Measurements from ENCODE around the gene TEDC1. TPM values are rescaled to one million over a fixed set of nuclear protein-coding genes. Genes with fewer than 3 reads are reported as not detected.

The TEDC1 gene
- total RNA-seq, 3 donors from 2014 or later (not counting 1 experiment from before 2014, with no cell fraction given) = 70.0 to 233 (median 112) TPM

DNA sequence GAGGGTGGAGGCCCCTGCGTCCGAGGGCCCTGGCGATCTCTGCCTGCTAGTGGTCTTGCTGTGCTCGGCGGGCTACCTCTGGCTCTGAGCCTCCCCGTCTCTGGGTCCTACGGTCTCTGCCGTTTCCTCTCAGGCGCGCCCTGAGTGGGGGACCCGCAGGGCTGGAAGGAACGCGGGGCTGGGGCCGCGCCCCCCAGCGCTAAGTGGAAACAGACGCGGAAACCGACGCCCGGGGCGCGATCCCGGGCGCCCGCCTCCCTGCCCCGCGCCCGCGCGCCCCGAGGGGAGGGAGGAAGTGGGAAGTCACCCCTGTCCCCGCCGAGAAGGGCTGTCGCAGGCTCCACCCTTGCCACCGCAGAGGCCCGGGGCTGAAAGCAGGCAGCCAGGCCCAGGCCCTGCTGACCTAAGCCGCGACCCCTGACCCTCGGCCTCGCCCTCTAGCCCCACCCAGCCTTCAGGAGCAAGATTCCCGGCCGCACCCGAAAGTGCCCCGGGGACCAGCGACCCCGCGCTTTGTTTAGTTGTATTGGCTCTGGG lies 3.5 kb upstream of the TEDC1 start:
- peak overlapping the region; percentile 94 to 100 for H3K27ac Mint-ChIP-seq
- H3K36me3 Mint-ChIP-seq = no peaks in the 10 kb centered on the region
- H3K4me3 Mint-ChIP-seq = peak overlapping the region; percentile 91
- no peaks in the 10 kb centered on the region for H3K9me3 Mint-ChIP-seq
- Histone ChIP-seq H3K27me3 (ENCODE audit: control insufficient read depth, insufficient read depth, low read length) (no peaks in the 10 kb centered on the region), H3K9me3 (ENCODE audit: control insufficient read depth, insufficient read depth, low read length) (no peaks in the 10 kb centered on the region), H3K27ac (ENCODE audit: low read length) (peak overlapping the region; percentile 98), H3K4me1 (ENCODE audit: control insufficient read depth, insufficient read depth, low read length) (peaks cover 82% of the 10 kb centered on the region), H3K36me3 (ENCODE audit: control insufficient read depth, insufficient read depth, low read length) (peaks cover 6% of the 10 kb centered on the region), H3K4me3 (ENCODE audit: low read length) (peak overlapping the region; percentile 92)
- H3K4me1 Mint-ChIP-seq = peaks cover 25 to 73% of the 10 kb centered on the region in 2 donors
- intact Hi-C loops (cut with micrococcal nuclease) = no loop called here
- DNase-seq (peak; percentile 76 to 89), ATAC-seq (peak in 2 of 3 donors; percentile 4)
- TF ChIP-seq, protein P1, sequence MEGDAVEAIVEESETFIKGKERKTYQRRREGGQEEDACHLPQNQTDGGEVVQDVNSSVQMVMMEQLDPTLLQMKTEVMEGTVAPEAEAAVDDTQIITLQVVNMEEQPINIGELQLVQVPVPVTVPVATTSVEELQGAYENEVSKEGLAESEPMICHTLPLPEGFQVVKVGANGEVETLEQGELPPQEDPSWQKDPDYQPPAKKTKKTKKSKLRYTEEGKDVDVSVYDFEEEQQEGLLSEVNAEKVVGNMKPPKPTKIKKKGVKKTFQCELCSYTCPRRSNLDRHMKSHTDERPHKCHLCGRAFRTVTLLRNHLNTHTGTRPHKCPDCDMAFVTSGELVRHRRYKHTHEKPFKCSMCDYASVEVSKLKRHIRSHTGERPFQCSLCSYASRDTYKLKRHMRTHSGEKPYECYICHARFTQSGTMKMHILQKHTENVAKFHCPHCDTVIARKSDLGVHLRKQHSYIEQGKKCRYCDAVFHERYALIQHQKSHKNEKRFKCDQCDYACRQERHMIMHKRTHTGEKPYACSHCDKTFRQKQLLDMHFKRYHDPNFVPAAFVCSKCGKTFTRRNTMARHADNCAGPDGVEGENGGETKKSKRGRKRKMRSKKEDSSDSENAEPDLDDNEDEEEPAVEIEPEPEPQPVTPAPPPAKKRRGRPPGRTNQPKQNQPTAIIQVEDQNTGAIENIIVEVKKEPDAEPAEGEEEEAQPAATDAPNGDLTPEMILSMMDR (IDR thresholded peaks at IDR 0.05) = no peak
- under 1% methylated on average over 48 of the region's 48 CpGs for WGBS (ENCODE audit: insufficient coverage)
- H3K27me3 Mint-ChIP-seq (ENCODE audit: low read depth in 2 of 2) = no peaks in the 10 kb centered on the region

DNA sequence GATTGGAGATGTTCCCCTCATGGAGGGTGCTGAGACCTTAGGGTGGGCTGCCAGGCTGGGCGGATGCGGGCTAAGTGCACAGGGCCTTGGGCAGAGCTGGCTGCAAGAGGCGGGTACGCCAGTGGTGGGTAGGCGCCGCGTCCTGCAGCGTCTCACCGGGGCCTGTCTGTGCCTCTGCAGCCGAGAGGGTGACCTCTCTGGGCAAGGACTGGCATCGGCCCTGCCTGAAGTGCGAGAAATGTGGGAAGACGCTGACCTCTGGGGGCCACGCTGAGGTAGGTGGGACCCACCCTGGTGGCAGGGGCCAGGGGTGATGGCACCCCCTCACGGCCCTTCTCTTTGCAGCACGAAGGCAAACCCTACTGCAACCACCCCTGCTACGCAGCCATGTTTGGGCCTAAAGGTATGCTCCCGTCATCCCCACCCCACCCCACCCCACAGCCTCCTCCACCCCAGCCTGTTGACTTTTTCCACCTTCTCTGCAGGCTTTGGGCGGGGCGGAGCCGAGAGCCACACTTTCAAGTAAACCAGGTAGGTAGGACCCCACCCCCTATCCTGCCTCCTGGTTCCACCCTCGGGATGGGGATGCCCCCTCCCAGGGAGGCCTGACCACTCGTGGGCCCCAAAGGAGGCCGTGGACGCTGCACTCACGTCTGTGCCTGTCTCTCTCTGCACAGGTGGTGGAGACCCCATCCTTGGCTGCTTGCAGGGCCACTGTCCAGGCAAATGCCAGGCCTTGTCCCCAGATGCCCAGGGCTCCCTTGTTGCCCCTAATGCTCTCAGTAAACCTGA lies 2.9 kb upstream of the TEDC1 start:
- Histone ChIP-seq H3K4me1 (ENCODE audit: control insufficient read depth, insufficient read depth, low read length) (peaks cover 75% of the 10 kb centered on the region), H3K36me3 (ENCODE audit: control insufficient read depth, insufficient read depth, low read length) (peaks cover 6% of the 10 kb centered on the region), H3K27ac (ENCODE audit: low read length) (peak overlapping the region; percentile 98), H3K9me3 (ENCODE audit: control insufficient read depth, insufficient read depth, low read length) (no peaks in the 10 kb centered on the region), H3K4me3 (ENCODE audit: low read length) (peak overlapping the region; percentile 92), H3K27me3 (ENCODE audit: control insufficient read depth, insufficient read depth, low read length) (no peaks in the 10 kb centered on the region)
- no peaks in the 10 kb centered on the region for H3K27me3 Mint-ChIP-seq (ENCODE audit: low read depth in 2 of 2)
- no peaks in the 10 kb centered on the region for H3K36me3 Mint-ChIP-seq
- TF ChIP-seq, protein P1 (IDR thresholded peaks at IDR 0.05) = no peak
- WGBS (ENCODE audit: insufficient coverage) = 34% methylated on average over 26 of the region's 26 CpGs
- ATAC-seq (no peak), DNase-seq (peak in 1 of 2 donors; percentile 57)
- peak overlapping the region; percentile 91 for H3K4me3 Mint-ChIP-seq
- H3K27ac Mint-ChIP-seq = peak overlapping the region; percentile 94 to 100
- intact Hi-C loops (cut with micrococcal nuclease) = no loop called here
- peaks cover 25 to 67% of the 10 kb centered on the region in 2 donors for H3K4me1 Mint-ChIP-seq
- no peaks in the 10 kb centered on the region for H3K9me3 Mint-ChIP-seq

DNA sequence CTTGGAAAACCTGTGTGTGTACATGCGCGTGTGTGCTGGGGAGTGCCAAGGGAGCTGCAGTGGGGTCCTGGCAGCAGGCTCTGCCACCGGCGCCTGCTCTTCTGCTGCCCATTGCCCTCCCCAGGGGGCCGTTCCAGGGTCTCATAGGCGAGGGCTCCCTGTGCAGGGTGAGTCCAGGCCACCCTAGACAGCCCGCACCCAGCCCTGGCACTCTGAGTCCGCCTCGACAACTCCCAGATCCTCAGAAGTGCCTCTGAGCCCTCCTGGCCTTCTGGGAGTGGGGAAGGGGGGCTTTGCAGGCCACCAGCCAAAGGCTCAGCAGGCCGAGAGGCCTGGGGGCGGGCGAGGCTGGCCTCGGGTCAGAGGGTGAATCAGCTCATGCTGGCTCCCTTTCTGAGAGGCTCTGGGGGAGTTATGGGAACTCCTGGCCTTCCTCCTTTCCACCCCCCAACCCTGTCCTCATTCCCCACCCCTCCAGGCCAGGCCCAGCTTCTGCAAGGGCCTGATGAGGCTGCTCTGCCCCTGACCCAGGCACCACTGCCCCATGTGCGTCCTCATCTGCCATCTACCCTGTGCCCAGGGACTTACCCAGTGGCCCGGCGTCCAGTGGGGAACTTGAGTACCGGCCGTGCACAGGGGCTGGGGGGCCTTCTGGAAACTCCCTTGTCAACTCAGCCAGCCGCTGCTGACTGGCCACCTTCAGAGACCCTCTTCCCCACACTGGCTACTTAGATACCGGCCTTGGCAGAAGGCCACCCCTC lies 2.1 kb upstream of the TEDC1 start:
- peak in 1 of 2 donors; percentile 29 for DNase-seq
- H3K4me3 Mint-ChIP-seq = peak overlapping the region; percentile 91
- 78% methylated on average over 20 of the region's 20 CpGs for WGBS (ENCODE audit: insufficient coverage)
- Histone ChIP-seq H3K4me3 (ENCODE audit: low read length) (peak overlapping the region; percentile 92), H3K4me1 (ENCODE audit: control insufficient read depth, insufficient read depth, low read length) (peaks cover 68% of the 10 kb centered on the region), H3K27me3 (ENCODE audit: control insufficient read depth, insufficient read depth, low read length) (no peaks in the 10 kb centered on the region), H3K36me3 (ENCODE audit: control insufficient read depth, insufficient read depth, low read length) (peaks cover 9% of the 10 kb centered on the region), H3K9me3 (ENCODE audit: control insufficient read depth, insufficient read depth, low read length) (no peaks in the 10 kb centered on the region), H3K27ac (ENCODE audit: low read length) (peak overlapping the region; percentile 98)
- H3K36me3 Mint-ChIP-seq = no peaks in the 10 kb centered on the region
- peaks cover 25 to 66% of the 10 kb centered on the region in 2 donors for H3K4me1 Mint-ChIP-seq
- no peaks in the 10 kb centered on the region for H3K9me3 Mint-ChIP-seq
- TF ChIP-seq, protein P1 (IDR thresholded peaks at IDR 0.05) = no peak
- intact Hi-C loops (cut with micrococcal nuclease) = loop anchor here (1.0 kb wide), 1 partner anchor 118 kb away; no protein-coding TSS in a partner anchor
- H3K27me3 Mint-ChIP-seq (ENCODE audit: low read depth in 2 of 2) = no peaks in the 10 kb centered on the region
- ATAC-seq = no peak
- H3K27ac Mint-ChIP-seq = peak overlapping the region; percentile 94 to 100

Measured in natural killer cell (primary cell).